NCI-H2227 (cell line): ENCODE data around the gene AEBP1.

Source experiments
- DNase-seq: peaks from one replicate; lab custom pipeline; 2025; ENCODE audit not compliant: unreplicated experiment; lab: John Stamatoyannopoulos, UW

AEBP1 gene

DNA sequence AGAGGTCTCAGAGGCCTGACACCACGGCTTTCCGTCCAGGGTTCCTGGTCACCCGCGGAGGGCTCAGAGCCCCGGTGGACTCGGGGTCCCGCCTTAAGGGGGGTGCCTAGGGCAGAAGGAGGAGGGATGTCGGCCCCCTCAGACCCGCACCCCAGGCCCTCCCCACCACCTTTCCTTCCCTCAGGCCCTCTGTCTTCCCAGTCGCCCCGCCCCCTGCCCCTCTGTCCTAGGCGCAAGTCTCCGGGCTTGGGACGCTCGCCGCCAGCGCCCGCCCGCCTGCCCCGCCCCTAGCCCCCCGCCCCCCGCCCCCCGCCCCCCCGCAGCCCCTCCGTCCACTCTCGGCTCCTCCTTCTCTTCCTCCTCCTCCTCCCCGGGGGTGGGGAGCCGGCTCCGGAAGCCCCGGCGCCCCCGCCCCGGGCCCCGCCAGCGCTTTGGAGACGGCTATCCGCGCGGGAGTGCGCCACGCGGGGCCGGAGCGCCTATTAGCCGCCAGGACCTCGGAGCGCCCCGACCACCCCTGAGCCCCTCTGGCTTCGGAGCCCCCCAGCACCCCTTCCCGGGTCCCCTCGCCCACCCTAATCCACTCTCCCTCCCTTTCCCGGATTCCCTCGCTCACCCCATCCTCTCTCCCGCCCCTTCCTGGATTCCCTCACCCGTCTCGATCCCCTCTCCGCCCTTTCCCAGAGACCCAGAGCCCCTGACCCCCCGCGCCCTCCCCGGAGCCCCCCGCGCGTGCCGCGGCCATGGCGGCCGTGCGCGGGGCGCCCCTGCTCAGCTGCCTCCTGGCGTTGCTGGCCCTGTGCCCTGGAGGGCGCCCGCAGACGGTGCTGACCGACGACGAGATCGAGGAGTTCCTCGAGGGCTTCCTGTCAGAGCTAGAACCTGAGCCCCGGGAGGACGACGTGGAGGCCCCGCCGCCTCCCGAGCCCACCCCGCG lies at the start of gene AEBP1:
AEBP1 (plus strand) TSS at position 423 of the 937 bp plus-strand sequence; CDS start at position 744, 321 bp downstream.
- peak; percentile 26 for DNase-seq

DNA sequence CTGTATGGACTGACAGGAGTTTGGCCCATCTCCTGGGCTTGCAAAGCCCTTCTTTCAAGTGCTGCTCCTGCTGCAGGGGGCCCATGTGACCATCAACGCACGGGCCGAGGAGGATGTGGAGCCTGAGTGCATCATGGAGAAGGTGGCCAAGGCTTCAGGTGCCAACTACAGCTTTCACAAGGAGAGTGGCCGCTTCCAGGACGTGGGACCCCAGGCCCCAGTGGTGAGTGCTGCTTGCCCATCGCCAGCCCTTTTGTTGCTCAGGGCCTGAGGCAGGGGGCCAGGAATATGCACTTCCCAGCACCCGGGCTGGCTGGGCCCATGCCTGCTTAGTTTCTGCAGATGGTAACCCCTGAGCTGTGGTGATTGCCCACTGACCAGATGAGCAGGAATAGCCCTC lies 47.5 kb upstream of the AEBP1 start:
- no peak for DNase-seq

DNA sequence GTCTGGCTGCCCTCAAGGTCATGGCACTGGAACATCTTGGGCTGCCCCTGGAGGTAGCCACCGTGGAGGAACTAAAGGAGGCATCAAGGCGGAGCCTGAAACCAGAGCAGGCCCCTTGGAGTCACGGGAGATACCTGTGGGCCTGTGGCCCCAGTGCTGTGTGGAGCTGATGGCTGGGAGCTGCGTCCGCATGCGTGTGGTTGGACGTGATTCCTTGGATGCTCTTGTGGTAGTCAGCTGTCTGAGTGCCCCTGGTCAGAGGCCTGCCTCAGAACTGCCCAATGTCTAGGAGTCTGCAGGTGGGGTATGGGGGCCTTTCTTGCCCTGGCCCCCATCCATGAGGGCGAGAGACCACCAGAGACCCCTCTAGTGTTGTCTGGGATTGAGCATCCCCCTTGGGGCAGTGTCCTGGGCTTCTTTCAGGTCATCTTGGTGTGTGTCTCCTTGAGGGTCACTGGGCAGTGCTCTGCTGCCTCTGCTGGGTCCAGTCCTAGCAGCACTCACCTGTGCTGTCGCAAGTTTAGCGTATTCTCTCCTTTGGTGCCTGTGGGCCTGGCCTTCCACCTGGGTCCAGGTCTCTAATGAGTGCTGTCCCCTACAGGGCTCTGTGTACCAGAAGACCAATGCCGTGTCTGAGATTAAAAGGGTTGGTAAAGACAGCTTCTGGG lies 46.8 kb upstream of the AEBP1 start:
- no peak for DNase-seq

DNA sequence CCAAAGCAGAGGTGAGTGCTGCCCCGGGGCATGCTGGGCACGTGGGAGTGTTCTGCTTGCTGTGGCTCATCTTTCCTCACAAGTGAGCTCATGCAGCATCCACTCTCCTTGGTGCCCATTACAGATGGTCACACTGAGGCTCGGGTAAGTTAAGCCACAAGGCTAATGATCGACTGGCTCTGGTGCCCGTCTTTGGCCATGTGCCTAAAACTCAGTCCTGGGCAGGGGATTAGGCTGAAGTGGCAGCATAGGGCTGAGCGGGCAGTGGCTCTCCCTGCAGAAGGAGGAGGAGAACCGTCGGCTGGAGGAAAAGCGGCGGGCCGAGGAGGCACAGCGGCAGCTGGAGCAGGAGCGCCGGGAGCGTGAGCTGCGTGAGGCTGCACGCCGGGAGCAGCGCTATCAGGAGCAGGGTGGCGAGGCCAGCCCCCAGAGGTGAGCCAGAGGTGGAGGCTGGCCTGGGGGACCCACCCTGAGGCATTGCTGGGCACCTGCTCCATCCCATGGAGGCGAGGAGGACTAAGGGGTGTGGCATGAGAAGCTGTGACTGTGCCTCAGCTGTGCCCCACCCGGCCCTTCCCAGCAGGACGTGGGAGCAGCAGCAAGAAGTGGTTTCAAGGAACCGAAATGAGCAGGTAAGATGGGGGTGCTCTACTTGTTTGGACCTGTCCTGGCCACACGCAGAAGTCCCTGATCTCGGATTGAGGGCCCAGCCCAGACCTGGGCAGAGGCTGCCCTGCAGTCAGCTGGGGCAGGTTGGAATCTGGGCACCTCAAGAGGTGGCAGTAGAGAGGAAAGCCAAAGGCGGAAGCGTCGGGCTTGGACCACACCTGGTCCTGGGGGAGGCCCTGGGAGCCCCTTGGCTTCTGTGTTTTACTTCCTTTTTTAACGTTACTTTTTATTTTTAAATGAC lies 46.0 kb upstream of the AEBP1 start:
- DNase-seq: no peak

DNA sequence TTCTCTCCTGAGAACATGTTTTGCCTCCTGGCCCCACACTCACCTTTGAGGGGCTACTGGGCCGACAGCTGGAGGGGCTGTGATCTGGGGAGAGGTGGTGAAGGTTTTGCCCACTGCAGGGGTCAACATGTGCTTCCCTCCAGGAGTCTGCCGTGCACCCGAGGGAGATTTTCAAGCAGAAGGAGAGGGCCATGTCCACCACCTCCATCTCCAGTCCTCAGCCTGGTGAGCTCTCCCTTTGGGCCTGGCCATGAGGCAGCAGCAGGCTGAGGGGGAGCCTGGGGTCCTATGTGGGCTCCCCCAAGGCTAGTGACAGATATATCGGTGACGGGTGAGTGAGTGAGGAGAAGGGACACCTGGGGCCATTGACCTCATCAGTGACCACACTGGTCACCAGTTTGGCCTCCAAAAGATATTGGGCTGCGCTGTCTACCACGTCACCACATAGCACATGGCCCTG lies 45.4 kb upstream of the AEBP1 start:
- no peak for DNase-seq

DNA sequence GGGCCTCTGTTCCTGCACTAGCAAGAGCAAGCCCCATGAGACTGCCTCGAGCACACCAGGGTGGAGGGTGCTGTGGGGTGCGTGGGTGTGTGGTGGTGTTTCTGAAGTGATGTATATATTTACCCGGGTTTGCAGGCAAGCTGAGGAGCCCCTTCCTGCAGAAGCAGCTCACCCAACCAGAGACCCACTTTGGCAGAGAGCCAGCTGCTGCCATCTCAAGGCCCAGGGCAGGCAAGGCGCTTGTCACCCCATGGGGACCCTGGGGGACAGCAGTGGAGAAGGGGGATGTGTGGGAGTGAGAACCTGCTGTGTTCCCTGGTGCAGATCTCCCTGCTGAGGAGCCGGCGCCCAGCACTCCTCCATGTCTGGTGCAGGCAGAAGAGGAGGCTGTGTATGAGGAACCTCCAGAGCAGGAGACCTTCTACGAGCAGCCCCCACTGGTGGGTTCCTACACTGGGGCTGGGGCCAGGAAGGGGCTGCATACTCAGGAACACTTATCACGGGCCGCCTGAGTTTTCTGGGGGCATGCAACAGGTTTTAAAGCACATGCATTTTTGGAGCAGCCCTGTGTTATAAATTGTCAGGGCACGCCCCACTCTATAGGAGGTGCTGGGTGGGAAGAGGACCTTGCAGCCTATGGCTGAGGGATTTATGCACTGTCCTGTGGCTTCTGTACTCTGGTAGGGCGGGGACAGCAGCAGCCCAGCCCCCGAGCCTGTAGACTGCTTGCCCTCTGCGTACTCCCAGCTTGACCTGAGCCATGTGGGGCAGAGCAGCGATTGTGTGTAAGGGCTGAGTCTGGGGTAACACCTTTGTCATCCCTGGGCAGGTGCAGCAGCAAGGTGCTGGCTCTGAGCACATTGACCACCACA lies 44.7 kb upstream of the AEBP1 start:
- no peak for DNase-seq

DNA sequence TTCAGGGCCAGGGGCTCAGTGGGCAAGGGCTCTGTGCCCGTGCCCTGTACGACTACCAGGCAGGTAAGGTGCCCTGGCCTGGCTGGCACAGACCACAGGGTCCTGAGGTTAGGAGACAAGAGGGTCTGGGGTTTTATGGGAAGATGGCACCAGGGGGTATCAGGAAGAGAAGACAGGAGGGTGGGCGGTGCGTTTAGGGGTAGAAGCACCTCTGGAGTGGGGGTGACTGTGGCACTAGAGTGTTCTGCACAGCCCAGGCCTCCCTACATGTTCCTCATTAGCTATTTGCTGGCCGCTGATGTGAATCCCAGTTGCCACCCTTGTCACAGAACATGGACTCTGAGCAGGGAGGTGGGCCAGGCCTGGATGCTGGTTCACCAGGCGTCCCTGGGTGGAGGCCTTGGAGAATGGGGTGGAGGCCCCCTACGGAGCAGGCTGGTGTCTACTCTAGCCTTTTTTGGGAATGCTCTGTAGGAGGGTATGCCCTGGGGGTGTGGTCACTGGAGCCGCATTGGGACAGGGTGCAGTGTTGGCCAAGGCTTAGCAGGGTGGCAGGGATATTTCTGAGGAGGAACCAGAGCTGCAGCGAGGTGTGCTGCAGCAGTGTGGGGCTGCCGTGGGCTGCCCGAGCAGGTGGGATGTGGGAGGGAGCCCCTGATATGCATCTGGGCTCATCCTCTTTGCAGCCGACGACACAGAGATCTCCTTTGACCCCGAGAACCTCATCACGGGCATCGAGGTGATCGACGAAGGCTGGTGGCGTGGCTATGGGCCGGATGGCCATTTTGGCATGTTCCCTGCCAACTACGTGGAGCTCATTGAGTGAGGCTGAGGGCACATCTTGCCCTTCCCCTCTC lies 43.8 kb upstream of the AEBP1 start:
- no peak for DNase-seq

DNA sequence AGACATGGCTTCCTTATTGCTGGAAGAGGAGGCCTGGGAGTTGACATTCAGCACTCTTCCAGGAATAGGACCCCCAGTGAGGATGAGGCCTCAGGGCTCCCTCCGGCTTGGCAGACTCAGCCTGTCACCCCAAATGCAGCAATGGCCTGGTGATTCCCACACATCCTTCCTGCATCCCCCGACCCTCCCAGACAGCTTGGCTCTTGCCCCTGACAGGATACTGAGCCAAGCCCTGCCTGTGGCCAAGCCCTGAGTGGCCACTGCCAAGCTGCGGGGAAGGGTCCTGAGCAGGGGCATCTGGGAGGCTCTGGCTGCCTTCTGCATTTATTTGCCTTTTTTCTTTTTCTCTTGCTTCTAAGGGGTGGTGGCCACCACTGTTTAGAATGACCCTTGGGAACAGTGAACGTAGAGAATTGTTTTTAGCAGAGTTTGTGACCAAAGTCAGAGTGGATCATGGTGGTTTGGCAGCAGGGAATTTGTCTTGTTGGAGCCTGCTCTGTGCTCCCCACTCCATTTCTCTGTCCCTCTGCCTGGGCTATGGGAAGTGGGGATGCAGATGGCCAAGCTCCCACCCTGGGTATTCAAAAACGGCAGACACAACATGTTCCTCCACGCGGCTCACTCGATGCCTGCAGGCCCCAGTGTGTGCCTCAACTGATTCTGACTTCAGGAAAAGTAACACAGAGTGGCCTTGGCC lies 43.0 kb upstream of the AEBP1 start:
- DNase-seq: no peak

DNA sequence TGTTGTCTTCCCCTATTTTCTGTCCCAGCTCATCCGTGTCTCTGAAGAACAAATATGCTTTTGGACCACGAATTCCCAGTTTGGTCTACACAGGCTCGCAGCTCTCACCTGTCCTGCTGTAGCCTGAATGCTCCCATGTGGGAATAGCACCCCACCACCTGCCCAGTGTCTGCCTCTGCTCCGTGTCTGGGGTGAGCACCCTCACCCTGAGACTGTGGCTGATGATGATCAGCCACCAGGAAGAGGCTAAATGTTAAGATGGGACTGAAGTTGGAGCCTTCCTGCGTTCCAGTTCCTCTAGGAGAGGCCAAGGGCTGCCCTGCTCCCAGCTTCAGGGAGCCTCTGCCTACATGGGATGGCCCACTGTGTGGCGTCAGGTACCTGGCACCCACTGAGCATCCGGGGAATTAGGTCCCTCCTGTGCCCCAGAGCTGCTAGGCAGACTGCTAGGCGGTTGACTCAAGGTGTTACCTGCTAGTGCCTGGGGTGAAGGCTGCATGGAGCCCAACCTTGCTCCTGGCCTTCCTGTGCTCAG lies 42.4 kb upstream of the AEBP1 start:
- DNase-seq: no peak

DNA sequence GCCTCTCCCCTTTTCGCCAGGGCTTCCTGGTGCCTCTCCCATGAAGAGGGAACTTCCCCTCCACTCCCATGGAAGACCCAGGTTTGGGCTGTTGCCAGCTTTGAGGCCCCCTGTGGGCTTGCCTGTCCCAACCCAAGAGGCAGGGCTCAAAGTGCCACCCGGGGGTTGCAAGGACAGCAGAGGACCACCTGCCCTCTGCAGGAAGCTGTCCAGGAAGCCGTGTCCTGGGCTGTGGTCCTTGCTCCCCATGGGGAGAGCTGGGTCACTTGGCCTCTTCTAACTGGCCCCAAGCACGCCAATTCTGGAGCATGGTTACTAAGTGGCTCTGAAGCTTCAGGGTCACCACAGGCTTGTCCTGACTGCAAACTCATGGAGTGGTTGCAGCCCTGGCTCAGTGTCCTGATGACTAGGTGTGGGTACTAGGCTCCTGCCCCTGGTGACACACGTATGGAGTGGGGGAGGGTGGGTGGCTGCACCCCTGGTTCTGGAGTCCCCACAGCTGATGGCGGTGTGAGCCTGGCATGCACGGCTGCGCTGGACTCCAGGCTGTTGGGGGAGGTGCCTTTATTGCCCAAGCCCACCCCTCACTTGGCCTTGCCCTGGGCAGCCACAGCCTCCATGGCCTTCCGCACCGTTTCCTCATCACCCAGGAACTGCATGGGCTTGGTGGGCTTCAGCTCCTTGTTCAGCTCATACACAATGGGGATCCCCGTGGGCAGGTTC lies 41.8 kb upstream of the AEBP1 start:
- no peak for DNase-seq

DNA sequence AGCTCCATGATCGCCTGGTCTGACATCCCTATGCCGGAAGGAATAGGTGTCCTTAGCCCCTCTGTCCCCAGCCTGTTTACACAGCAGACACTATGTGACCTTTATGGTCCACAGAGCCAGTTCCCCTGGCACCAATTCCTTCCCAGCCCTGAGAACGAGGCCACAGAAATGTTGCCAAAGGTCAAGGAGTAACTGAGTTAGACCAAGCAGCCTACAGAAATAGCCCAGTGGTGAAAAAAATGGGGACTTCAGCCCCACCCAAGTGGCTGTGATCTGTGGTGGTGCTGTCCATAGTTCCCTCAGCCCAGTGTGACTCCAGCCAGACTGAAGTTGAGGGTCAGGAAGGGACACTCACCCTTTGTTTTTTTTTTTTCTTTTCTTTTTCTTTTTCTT lies 41.2 kb upstream of the AEBP1 start:
- no peak for DNase-seq

DNA sequence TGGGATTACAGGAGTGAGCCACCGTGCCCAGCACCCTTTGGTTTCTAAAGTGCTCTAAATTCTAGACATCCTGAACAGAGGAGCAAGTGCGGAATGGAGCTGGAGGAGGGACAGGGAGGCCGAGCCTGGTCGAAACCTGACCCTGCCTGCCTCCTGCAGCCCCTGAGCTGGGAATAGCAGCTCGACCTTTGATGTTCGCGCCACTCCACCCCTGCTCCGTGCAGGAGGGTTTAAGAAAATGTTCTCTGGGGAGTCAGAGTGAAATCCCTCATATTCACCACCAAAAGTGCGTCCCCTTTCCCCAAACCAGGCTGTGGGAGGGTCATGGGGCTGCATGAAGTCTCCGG lies 40.6 kb upstream of the AEBP1 start:
- no peak for DNase-seq

DNA sequence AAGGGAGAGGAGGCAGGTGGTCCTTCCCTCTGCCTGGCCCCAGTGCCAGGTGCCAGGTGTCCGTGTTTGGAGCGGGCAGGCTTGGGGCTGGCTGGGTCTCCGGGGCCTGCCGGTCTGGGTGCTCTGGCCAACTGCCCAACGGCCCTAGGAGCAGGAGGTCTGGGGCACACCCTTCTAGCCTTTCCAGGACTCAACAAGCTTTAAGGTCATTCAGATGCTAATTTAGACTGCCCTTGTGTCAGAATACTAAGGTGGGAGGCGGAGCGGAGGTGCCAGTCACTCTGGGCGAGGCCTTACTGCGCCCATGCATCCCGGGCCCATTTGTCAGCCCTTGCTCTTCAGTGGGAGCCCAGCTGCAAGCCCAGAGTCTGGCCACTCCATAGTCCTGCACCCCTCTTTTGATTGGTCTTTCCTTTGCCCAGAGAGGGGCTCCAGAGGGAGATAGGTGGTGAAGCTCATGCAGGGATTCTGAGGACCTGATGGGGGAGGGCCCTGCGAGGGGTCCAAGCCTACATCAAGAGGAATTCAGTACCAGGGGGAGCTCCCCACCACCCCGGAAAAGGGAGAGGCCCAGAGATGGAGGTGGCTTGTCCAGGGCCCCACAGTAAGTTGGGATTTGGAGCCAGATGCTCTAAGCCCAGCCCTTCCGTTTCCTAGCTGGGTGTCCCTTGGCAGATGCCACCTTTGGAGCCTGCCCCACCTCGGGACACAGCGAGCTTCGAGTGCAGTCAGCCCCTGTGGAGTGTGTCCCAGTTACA lies 40.1 kb upstream of the AEBP1 start:
- no peak for DNase-seq

DNA sequence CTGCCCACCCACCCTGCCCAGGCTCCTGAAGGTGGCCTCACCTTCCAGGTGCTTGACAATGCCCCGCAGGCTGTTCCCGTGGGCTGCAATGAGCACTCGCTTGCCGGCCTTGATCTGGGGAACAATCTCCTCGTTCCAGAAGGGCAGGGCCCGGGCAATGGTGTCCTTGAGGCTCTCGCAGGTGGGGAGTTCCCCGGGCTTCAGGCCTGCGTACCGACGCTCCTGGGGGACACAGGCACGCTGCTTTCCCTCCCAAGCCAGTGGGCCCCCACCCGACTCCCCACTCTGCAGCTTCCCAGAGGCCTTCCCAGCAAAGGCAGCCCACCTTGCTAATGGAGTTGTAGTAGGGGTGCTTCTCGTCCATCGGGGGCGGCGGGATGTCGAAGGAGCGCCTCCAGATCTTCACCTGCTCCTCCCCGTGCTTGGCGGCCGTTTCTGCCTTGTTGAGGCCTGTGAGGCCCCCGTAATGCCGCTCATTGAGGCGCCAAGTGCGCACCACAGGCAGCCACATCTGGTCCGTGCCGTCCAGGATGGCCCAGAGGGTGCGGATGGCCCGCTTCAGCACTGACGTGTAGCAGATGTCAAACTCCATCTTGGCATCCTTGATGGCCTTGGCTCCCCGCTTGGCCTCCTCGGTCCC lies 39.2 kb upstream of the AEBP1 start:
- no peak for DNase-seq

DNA sequence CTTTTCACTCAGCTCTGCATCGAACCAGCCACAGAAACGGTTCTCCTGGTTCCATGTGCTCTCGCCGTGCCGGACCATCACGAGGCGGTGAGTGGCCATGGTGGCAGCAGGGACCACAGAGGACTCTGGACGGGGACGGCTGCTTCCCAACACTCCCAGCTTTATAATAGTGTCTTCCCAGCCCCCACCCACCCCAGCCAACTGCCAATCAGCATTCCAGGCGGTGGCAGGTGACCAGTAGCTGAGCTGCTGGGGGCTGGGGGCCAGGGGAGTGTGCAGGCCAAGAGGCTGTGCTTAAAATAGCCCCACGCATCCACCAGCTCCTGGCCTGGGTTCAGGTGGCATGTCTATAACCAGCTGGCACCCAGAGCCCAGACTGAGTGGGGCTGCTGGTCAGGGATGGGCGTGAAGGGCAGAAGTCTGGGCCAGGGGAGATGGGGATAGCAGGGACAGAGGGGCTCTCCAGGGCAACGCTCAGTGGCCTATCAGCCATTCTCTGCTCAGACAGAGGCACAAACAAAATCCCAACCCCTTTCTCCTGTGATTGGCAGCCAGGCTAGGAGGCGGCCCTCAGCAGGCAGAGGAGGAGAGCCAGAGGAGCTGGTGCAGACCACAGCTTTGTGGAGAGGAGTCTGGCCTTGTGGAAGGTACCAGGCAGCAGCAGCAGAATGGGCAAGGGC lies 38.6 kb upstream of the AEBP1 start, which contains the start of gene PGAM2:
PGAM2 (minus strand) TSS at position 137 of the 680 bp plus-strand sequence; CDS start at position 99, 38 bp downstream.
- DNase-seq: no peak

DNA sequence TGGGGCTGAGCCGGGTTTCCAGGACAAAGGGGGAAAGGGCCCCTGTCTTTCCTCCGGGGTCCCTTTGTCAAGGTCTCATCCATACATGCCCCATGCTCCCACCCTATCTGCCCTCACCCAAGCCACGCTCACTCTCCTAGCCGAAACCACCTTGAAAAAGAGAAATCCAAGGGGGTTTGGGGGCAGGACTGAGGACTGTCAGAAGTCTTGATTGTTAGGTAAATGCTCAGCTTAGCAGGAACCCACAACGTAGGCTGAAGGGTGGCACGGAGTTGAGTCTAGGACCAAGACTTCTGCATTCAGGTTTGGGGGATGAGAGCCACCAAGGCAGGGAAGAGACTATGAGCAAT lies 38.1 kb upstream of the AEBP1 start:
- DNase-seq: no peak
